ENCODE measurements around the gene LAMC1. TPM values are rescaled to one million over a fixed set of nuclear protein-coding genes. Genes with fewer than 3 reads are reported as not detected.

LAMC1 gene
- total and polyA plus RNA-seq, 10 of the 15 experiments (the other 5 are each of a cell fraction or from before 2014, with no cell fraction given) = 4.6 to 51.4 (median 25.6) TPM

GRCh38 chr1:183070923-183071618 lies 47.9 kb downstream of the LAMC1 start (continued):
- TF ChIP-seq ZNF592 (IDR thresholded peaks at IDR 0.05) (no peak), STAT3 (IDR thresholded peaks at IDR 0.05; ENCODE audit: low read depth, low read length) (no peak), KAT2A (conservative IDR thresholded peaks at IDR 0.05; ENCODE audit: control insufficient read depth, low read depth, low read length) (no peak), ZNF24 (IDR thresholded peaks at IDR 0.05) (0 out of 2 replicates have a peak, but pooled peaks have one; percentile 32), ESRRA (IDR thresholded peaks at IDR 0.05; ENCODE audit: low read length) (no peak), FOS (IDR thresholded peaks at IDR 0.05; ENCODE audit: borderline replicate concordance, extremely low read depth, insufficient read length) (no peak), NKRF (conservative IDR thresholded peaks at IDR 0.05) (0 out of 2 replicates have a peak, but pooled peaks have one; percentile 23), MAX (IDR thresholded peaks at IDR 0.05; ENCODE audit: low read depth, low read length) (no peak), MEF2B (IDR thresholded peaks at IDR 0.05; ENCODE audit: partially characterized antibody, poor library complexity, severe bottlenecking) (no peak), STAT1 (conservative IDR thresholded peaks at IDR 0.05) (no peak), E4F1 (IDR thresholded peaks at IDR 0.05; ENCODE audit: borderline replicate concordance, partially characterized antibody) (no peak), IKZF1 (conservative IDR thresholded peaks at IDR 0.05) (peak; percentile 47; the same call in 1 of the 2 replicates), SIN3A (IDR thresholded peaks at IDR 0.05; ENCODE audit: low read depth, low read length) (no peak), SMARCA5 (IDR thresholded peaks at IDR 0.05) (peak; percentile 53; the same call in 1 of the 2 replicates), PML (IDR thresholded peaks at IDR 0.05; ENCODE audit: low read length) (no peak), RB1 (IDR thresholded peaks at IDR 0.05; ENCODE audit: borderline replicate concordance) (no peak), PAX5 (IDR thresholded peaks at IDR 0.05; ENCODE audit: borderline replicate concordance, low read depth, low read length) (peak; percentile 73; the same call in 1 of the 2 replicates), SRF (IDR thresholded peaks at IDR 0.05; ENCODE audit: low read depth in 2 of 2, low read length in 2 of 2) (no peak), CBFB (IDR thresholded peaks at IDR 0.05; ENCODE audit: low read depth) (peak; percentile 88), HCFC1 (IDR thresholded peaks at IDR 0.05; ENCODE audit: low read length) (no peak), TARDBP (IDR thresholded peaks at IDR 0.05; ENCODE audit: borderline replicate concordance) (no peak), POU2F2 (IDR thresholded peaks at IDR 0.05; ENCODE audit: borderline replicate concordance, low read depth, low read length) (peak; percentile 97), PAX8 (IDR thresholded peaks at IDR 0.05) (no peak)
